Erythroblast (primary cell): ENCODE results near the gene LRRC28.

Source experiments
- GATA1 ChIP-seq: IDR thresholded peaks from 2 replicates; pipeline ENCODE4 v1.6.1; 2011; ENCODE audit warnings: low read depth, mild to moderate bottlenecking, control low read depth, low read length, moderate library complexity
- POLR2A ChIP-seq: IDR thresholded peaks from 2 replicates; pipeline ENCODE4 v1.6.1; 2011; ENCODE audit warnings: mild to moderate bottlenecking, low read length

- TF ChIP-seq POLR2A (no peak), GATA1 (no peak)
Observed at GRCh38 chr15:99333413-99333812, 82.1 kb downstream of the LRRC28 start.
